ENCODE measurements around the gene SIK2. TPM values are rescaled to one million over a fixed set of nuclear protein-coding genes. Genes with fewer than 3 reads are reported as not detected.

Gene SIK2
- total RNA-seq, 2 donors from 2014 or later: 16.2 to 21.3 TPM

DNA sequence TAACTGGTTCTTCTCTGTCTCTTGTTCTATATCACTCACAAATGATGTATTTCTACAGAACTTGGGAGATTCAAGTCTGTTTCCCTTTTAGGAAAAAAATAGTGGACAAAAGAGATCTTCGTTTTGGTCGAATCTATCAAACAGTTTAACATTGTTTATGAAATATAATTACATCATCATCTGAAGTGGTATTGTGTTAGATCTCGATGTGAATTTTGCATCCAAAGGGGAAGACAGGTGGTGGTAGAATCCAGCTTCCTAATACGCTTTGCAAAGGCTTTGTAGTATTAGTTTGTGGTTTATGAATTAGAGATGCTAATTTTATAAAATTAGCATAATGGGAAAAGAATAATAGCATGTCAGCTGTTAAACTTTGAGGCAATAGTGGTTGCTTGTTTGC is 3.4 kb downstream of the SIK2 start:
- DNase-seq: no peak
- intact Hi-C loops (cut with DNase I): loop anchor here (10.0 kb wide), 1 partner anchor 109 kb away; no protein-coding TSS in a partner anchor
- H3K27ac ChIP-seq: no peak overlapping the region
- no peaks in the 10 kb centered on the region for H3K9me3 ChIP-seq
- H3K9ac ChIP-seq (ENCODE audit: low read depth in 2 of 2, low read length in 2 of 2): no peak overlapping the region
- H3K27me3 ChIP-seq: no peaks in the 10 kb centered on the region
- no peak overlapping the region for H3K4me3 ChIP-seq
- no peaks in the 10 kb centered on the region for H3K36me3 ChIP-seq
- H3K4me1 ChIP-seq: no peaks in the 10 kb centered on the region
- TF ChIP-seq, protein P1, sequence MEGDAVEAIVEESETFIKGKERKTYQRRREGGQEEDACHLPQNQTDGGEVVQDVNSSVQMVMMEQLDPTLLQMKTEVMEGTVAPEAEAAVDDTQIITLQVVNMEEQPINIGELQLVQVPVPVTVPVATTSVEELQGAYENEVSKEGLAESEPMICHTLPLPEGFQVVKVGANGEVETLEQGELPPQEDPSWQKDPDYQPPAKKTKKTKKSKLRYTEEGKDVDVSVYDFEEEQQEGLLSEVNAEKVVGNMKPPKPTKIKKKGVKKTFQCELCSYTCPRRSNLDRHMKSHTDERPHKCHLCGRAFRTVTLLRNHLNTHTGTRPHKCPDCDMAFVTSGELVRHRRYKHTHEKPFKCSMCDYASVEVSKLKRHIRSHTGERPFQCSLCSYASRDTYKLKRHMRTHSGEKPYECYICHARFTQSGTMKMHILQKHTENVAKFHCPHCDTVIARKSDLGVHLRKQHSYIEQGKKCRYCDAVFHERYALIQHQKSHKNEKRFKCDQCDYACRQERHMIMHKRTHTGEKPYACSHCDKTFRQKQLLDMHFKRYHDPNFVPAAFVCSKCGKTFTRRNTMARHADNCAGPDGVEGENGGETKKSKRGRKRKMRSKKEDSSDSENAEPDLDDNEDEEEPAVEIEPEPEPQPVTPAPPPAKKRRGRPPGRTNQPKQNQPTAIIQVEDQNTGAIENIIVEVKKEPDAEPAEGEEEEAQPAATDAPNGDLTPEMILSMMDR (IDR thresholded peaks at IDR 0.05): no peak

DNA sequence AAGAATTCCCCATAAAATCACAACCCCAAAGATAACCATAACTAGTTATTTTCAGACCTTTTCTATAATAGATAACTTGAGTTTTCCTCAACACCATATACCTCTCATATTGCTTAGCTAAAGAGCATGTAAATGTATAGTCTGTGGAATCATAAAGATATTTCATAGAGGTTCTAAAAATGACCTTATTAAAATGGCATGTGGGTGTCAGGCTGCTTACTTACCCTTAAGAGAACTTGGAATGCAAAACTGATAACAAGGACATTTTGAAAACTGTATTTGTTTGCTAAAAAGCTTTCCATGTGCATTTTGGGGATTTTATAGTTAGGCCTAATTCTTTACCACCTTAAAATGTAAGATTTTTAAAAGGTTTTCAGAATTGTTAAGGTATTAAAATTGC is 4.7 kb downstream of the SIK2 start:
- Histone ChIP-seq H3K9ac (ENCODE audit: low read depth in 2 of 2, low read length in 2 of 2) (no peak overlapping the region), H3K4me3 (no peak overlapping the region), H3K4me1 (no peaks in the 10 kb centered on the region), H3K27ac (no peak overlapping the region), H3K9me3 (no peaks in the 10 kb centered on the region), H3K27me3 (no peaks in the 10 kb centered on the region), H3K36me3 (no peaks in the 10 kb centered on the region)
- intact Hi-C loops (cut with DNase I): loop anchor here (10.0 kb wide), 1 partner anchor 108 kb away; no protein-coding TSS in a partner anchor
- DNase-seq: no peak
- TF ChIP-seq, protein P1 (IDR thresholded peaks at IDR 0.05): no peak

DNA sequence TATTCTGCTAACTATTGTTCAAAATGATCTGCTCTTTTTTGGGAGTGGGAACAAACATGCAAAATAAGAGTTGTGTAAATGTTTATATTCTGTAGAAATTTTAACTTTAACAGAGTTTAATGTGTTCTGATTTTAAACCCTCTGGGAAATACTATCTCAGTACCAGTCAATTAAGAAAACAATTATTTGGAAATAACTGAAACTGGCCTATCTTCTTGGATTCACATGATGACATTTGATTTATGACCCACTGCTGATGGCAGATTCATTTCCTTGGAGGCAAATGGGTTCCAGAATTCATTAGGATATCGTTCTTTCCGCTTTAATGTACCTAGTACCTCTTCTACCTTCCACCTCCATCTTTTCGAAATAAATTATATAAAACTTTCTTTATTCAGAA is 5.5 kb downstream of the SIK2 start:
- Histone ChIP-seq H3K9ac (ENCODE audit: low read depth in 2 of 2, low read length in 2 of 2) (no peak overlapping the region), H3K36me3 (no peaks in the 10 kb centered on the region), H3K27ac (no peak overlapping the region), H3K27me3 (no peaks in the 10 kb centered on the region), H3K4me1 (no peaks in the 10 kb centered on the region), H3K9me3 (no peaks in the 10 kb centered on the region), H3K4me3 (no peak overlapping the region)
- no peak for DNase-seq
- intact Hi-C loops (cut with DNase I): loop anchor here (10.0 kb wide), 1 partner anchor 107 kb away; no protein-coding TSS in a partner anchor
- TF ChIP-seq, protein P1 (IDR thresholded peaks at IDR 0.05): no peak

DNA sequence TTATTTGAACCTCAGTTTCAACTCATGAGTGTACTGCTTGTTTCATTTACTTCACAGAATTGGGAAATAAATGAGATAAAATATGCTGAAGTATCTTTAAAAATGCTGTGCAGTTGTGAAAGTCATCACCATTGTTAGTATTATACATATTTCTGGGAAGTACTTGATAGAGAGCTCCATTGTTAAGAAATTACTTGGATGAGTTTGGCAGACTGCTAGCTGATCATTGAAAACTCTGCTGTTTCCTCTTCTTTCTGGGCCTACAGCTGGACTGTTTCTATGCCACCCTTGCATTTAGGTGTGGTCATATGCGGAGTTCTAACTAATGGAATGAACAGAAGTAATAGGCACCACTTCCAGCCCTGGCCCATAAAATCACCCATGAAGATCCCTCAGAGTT is 10.0 kb downstream of the SIK2 start:
- DNase-seq: no peak
- Histone ChIP-seq H3K4me1 (no peaks in the 10 kb centered on the region), H3K27me3 (no peaks in the 10 kb centered on the region), H3K27ac (no peak overlapping the region), H3K9ac (ENCODE audit: low read depth in 2 of 2, low read length in 2 of 2) (no peak overlapping the region), H3K36me3 (peaks cover 5% of the 10 kb centered on the region), H3K9me3 (no peaks in the 10 kb centered on the region), H3K4me3 (no peak overlapping the region)
- intact Hi-C loops (cut with DNase I): no loop called here
- TF ChIP-seq, protein P1 (IDR thresholded peaks at IDR 0.05): no peak

DNA sequence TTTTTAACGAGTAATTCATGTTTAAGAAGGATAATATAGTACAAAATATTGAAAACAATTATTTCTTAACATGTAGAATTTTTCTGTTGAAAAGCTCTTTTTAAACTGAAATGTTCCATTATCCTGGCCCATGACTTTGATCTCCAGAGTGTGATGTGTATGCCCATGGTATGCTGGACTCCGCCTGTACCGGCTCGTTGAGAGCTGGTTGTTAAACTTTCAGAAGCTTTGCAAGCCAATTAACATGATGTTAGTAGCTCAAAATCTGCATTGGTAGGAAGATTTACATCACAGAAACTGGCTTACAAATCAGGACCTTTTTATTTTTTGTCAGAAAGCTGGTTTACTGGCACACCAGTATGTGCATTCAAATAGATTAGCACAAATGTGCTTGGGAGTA is 15.0 kb downstream of the SIK2 start:
- DNase-seq: no peak
- Histone ChIP-seq H3K9me3 (no peaks in the 10 kb centered on the region), H3K9ac (ENCODE audit: low read depth in 2 of 2, low read length in 2 of 2) (no peak overlapping the region), H3K36me3 (peaks cover 5% of the 10 kb centered on the region), H3K4me1 (no peaks in the 10 kb centered on the region), H3K27ac (no peak overlapping the region), H3K4me3 (no peak overlapping the region), H3K27me3 (no peaks in the 10 kb centered on the region)
- TF ChIP-seq, protein P1 (IDR thresholded peaks at IDR 0.05): no peak
- intact Hi-C loops (cut with DNase I): no loop called here

Measured in colonic mucosa (tissue), 4 donors.